Measurements from ENCODE around the gene ZNF385B.

ZNF385B gene

DNA sequence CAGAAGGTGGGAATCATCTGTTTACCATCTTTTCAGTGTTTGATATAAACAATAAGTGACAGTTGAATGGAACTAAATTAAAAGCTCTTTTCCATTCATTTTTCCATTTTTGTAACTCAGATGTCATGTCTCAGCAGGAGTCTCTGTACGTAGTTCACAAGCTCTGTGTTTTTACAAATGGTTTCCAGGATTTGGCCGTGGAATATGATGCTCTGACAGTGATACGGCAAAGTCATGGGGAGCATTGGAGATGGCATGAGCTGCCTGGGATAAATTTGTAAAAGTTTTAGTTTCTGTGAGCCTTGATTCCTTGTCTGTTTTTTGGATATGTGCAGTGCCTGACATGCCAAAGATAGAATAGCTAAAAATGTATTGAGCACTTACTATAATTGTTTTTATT is 428.7 kb downstream of the ZNF385B start:
- no peak for DNase-seq

DNA sequence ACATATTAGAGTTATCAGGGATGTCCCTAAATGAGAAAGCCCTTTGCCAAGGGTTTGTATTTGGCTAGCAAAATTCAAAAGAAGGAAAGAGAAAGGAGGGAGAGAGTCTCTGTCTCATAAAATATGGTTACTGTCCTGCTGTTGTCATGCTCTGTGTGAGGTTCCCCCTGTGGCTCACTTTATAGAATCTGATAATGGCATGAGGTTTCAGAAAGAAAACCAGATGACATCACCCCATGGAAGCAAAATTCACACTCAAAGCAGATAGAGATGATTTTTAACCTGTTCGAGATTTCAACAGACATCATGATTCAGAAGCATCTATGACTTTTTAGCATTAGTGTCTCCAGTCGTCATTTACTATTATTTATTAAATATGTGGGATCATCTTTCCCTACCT is 431.8 kb downstream of the ZNF385B start:
- no peak for DNase-seq

DNA sequence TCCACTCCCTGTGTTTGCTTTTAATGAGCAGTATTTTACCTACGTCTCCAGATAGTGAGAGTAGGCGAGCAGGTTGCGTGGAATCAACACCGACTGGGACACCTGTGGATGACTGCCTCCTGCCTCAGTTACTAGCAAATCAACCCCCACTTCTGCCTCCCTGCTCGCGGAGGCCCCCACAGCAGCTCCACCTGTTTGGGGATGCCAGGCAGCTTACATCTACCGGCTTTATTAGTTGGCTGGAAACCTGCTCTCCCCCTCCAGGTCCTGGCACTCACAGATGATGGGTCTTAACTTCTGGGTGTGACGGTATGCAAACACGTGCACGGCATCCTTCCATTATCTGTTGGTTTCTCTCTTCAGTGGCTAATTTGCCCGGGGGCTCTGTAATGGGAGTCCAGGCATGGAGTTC is 432.3 kb downstream of the ZNF385B start:
- no peak for DNase-seq

DNA sequence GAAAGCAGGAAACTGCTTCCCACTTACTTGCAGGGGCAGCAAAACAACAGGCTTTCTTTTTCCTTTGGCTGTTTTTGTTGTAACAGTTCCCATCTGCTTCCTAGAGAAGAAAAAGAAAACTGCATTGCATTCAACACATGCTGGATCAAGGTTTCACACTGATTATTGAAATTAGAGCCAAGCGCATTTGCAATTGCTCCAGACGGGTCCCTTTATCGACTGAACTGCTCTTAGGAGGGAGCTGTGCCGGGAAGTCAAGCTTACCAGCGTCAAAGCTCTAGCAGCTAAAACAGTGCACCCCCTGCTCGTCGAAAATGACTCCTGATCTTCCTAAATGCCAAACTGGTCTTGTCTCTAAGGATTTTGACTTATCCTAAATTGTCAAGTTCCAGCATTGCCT is 432.8 kb downstream of the ZNF385B start:
- DNase-seq, result no peak

DNA sequence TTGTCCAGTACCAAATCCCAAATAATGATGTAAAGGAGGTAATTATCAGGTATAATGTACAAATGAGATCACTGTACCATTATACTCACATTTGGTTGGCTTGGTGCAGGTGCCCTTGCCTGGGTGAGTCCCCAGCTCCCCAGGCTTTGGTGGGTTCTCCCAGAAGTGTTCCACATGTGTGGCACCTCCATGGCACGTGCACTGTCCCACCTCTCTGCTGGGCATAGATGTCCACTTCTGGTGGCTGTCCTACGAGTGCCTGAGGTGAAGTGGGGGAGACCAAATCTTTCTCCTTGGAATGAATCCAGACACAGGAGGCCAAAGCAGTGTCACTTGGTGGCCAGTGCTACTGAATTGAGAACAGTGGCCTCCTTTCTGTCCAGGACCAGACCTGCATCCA is 434.3 kb downstream of the ZNF385B start:
- no peak for DNase-seq

DNA sequence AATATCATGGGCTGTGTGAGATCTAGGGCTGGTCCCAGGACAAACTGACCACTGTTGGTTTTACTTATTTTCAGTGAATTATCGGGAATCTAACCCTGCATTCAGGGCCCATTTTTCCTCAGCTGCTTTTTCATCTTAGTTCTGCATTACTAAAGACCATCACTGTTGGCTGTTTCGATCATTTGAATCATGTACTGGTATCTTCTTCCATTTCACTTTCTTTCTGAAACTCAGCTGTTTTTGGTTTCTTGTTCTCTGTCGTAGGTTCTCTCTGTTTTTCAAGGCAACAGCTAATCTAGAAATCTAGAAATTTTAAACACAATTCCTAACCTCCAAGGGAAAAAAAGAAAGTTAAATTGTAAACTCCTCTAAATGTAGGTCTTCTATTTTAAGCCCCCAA is 436.8 kb downstream of the ZNF385B start:
- DNase-seq, result no peak

DNA sequence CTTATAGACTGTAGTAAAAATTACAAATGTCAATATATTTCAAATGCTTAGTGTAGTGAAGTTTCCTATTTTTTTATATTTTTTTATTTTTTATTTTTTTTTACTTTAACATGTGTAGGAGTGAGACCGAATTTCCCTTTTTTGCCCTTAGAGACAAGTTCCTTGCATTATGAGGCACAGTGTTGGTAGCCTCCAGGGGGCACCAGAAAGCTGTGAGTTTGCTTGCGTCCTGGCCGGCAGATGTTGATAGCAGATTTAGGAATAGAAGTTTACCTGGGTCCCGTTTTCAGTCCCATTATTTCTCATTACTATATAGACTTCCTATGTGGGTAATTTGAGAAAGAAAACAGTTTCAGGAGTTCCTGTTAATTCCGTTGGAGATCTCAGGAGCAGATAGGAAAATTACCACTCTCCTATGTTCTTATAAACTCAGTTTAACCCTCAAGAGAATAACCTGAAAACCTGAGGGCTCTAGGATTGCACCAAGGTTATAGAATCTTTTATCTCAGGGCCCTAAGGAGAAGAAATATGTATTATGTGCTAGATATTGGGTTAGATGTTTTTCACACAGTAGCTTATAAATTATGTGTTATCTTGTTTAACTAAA is 439.3 kb downstream of the ZNF385B start:
- peak in 3 of 4 experiments; percentile 2 to 27 (median 3) for DNase-seq

DNA sequence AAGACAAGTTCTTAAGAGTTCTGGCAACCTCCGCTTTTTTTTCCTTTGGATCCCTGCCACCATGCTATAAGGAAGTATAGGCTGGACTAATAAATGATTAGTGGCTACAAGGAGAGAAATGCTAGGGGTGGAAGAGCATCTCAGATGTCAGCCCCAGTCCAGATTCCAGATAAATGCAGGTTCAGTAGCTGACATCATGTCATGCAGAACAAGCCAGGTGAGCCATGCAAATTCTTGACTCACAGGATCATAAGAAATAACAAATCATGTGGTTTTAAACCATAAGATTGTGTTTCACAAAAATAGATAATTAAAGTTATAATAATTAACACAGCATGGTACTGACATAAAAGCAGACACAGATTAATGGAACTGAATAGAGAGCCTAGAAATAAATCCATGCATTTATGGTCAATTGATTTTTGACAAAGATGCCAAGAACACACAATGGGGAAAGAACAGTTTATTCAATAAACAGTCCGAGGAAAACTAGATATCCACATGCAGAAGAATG is 443.9 kb downstream of the ZNF385B start:
- no peak for DNase-seq

DNA sequence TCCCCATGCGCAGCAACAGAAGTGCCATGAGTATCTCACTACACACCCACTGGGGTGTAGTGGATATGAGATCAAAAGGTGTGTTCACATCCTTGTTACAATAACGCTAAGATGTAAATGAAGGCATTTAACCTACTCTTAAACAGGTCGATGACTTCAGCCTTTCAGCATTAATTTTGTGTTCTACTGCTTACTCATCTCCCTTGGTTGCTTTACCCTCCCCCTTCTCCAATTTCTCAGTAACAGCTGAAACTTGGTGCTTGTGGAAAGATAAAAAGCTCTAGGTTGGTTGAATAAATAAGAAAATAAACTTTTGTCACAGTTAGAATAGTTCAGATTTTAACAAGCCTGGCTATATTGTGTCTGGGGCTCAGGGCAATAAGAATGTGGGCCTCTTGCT is 449.3 kb downstream of the ZNF385B start:
- no peak for DNase-seq

DNA sequence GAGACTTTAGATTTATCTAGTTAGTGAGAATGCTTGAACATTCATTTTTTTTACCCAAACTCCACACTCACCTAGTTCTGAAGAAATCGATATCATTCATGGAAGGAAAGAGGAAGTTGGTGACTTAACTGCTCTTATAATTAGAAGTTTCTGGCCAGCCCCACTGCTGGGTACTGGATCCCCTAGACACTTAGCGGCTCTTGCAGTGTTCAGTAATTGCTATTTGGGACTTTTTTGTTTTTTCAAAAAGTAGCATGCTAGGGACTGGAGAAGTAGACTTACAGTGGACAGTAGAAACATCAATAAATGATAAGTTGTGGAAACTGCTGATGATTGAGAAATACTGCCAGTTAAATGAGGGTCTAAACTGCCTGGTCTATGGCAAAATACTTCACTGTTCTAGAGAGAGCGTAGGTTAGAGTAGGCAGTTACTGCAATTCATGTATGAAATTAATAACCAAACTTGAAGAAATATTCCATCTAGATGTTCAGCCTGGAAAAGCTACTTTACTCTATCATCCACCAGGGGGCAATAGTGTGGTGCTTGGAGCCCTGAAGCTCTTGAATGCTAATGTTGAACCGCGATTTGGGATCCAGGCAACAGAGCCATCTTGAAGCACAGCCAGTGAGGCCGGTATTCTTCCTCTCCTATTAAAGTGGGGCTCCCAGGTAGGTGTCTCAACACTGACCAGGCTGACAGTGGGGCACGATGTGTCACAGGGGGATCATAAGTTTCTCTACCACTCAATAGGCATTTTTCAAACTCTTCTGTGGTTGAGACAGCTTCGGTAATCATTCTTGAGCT is 450.7 kb downstream of the ZNF385B start:
- DNase-seq, result no peak

DNA sequence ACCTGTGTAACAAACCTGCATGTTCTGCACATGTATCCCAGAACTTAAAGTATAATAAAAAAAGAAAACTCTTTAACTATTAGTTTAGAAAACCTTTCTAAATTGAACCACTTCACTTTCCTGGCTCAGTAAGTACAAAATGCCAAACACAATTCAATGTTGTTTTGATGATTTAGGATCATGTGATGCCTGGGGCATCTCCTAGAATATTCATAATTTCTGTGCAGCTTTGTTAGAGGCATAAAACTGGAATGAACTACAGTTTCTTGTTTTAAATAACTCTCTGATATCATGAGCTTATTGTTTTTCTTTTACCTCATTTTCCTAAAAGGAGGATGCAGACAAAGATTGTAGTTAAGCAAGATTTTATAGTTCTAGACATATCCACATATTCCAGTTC is 457.8 kb downstream of the ZNF385B start:
- DNase-seq, result no peak

DNA sequence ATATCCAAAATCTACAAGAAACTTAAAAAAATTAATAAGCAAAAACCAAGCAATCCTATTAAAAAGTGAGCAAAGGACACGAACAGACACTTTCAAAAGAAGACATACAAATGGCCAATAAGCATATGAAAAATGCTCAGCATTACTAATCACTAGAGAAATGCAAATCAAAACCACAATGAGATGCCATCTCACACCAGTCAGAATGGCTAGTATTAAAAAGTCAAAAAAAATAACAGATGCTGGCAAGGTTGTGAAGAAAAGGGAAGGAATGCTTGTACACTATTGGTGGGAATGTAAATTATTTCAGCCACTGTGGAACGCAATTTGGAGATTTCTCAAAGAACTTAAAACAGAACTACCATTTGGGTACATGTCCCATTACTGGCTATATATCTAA is 467.9 kb downstream of the ZNF385B start:
- DNase-seq, result no peak
